ENCODE data around the gene PPL.
A peak's percentile ranks its signal among the peaks of the same experiment; 100 is the strongest.

The PPL gene

DNA sequence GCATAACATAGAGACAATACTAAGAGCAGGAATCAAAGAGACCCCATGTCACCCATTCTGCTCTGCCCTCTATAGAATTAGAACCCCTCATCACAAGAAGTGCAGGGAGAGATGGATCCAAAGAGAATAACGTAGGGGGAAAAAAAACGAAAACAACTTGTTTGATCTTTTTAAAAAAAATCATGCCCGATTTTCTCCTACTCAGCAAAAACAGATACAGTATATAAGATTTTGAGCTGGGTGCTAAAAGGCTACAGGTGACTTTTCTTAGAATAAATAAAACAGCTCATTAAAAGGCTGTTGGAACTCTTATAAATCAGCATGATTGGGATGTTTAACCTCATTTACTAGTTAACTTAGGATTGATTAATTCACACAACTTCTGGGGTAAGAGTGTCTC, 72.2 kb downstream of the PPL start:
- TF ChIP-seq, protein P1, sequence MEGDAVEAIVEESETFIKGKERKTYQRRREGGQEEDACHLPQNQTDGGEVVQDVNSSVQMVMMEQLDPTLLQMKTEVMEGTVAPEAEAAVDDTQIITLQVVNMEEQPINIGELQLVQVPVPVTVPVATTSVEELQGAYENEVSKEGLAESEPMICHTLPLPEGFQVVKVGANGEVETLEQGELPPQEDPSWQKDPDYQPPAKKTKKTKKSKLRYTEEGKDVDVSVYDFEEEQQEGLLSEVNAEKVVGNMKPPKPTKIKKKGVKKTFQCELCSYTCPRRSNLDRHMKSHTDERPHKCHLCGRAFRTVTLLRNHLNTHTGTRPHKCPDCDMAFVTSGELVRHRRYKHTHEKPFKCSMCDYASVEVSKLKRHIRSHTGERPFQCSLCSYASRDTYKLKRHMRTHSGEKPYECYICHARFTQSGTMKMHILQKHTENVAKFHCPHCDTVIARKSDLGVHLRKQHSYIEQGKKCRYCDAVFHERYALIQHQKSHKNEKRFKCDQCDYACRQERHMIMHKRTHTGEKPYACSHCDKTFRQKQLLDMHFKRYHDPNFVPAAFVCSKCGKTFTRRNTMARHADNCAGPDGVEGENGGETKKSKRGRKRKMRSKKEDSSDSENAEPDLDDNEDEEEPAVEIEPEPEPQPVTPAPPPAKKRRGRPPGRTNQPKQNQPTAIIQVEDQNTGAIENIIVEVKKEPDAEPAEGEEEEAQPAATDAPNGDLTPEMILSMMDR (IDR thresholded peaks at IDR 0.05; ENCODE audit: insufficient read depth, low read depth, low read length, missing control alignments), result no peak
- no peak overlapping the region for H3K4me3 ChIP-seq (ENCODE audit: low read length)
- no peak for DNase-seq (ENCODE audit: low read depth)

DNA sequence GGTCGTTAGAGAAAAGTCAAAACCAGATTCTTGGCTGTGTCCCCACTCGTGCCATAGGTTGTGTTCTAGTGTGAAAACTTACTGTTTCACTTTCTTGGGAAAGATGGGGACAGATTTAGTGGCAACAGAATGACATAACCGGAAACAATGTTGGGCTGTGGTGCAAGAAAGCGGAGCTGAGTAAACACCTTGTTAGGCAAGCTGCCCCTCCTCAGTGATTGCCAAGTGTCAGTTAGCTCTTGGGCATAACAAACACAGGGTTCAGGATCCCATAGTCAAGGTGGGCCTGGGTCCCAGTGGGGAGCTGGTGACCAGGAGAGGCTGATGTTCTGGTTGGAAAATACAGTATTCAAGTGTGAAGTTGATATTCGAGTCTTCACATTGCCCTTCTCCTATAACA, 74.3 kb downstream of the PPL start:
- DNase-seq (ENCODE audit: low read depth), result peak; percentile 67
- TF ChIP-seq, protein P1 (IDR thresholded peaks at IDR 0.05; ENCODE audit: insufficient read depth, low read depth, low read length, missing control alignments), result no peak
- no peak overlapping the region for H3K4me3 ChIP-seq (ENCODE audit: low read length)

DNA sequence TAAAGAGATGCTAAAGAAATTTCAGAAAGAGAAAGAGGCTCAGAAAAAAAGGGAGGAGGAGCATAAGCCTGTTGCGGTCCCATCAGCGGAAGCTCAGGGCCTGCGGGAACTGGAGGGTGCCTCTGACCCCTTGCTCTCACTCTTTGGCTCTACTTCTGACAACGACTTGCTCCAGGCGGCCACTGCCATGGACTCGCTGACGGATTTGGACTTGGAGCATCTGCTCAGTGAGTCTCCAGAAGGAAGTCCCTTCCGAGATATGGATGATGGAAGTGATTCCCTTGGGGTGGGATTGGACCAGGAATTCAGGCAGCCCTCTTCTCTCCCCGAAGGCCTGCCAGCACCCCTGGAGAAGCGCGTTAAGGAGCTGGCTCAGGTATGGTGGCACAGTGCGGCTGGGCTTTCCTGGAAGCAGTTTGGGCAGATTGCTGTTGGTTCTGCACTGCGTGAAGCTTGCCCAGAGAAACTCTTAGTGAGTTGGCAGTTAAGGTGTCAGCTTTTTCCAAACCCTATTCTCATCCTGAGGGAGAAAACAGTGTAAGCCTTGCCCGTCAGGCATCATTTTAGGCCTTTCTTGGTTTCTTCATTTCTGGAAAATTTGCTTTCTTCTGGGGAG, 76.1 kb downstream of the PPL start:
- TF ChIP-seq, protein P1 (IDR thresholded peaks at IDR 0.05; ENCODE audit: insufficient read depth, low read depth, low read length, missing control alignments), result no peak
- DNase-seq (ENCODE audit: low read depth), result no peak
- H3K4me3 ChIP-seq (ENCODE audit: low read length), result no peak overlapping the region

DNA sequence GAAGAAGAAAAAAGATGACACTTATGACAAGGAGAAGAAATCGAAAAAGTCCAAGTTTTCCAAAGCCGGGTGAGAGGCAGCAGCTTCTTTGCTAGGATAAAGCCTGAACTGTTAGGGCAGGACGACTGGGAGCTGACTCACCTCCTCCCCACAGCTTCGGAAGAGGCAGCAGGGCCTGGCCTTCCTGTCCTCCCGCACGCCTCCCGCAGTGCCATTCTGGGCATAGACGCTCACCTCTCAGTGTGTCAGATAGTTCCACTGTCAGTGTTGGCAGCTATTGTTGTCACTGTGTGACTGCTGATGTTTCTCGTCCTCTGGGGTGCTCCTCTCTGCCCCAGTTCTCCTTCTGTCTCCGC, 77.1 kb downstream of the PPL start:
- H3K4me3 ChIP-seq (ENCODE audit: low read length), result no peak overlapping the region
- peak; percentile 71 for DNase-seq (ENCODE audit: low read depth)
- TF ChIP-seq, protein P1 (IDR thresholded peaks at IDR 0.05; ENCODE audit: insufficient read depth, low read depth, low read length, missing control alignments), result no peak

DNA sequence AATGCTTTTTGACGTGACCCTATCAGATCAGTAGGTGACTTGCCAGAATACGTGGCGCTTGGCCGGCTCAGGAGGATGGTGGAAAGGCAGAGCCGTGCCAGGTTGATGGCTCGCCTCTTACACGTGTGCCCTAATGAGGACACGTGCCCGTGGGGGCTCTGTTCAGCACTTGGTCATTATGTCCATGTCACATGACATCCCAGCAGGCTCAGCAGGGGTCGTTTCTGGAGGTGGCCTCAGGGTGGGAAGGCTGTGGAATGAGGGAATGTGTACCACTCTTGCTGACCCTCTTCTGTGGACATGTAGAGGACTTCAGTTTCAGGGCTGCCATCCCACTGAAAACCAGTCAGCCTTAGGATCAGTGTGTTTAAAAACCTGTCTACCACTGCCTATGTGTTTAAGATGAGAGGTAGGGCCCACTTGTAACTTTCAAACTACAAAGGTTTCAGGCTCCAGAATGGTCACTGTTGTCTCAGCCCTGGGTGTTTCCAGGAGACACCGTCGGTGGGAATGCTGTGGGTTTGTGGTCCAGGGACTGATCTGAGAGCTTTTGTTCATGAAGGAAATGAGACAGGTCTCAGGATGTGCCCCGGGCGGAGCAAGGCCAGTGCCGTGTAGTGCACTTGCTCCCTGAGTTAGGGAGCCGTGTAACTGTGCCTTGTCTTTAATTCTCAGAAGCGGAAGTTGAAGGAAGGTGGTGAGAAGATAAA, 77.6 kb downstream of the PPL start:
- H3K4me3 ChIP-seq (ENCODE audit: low read length), result no peak overlapping the region
- peak; percentile 47 for DNase-seq (ENCODE audit: low read depth)
- TF ChIP-seq, protein P1 (IDR thresholded peaks at IDR 0.05; ENCODE audit: insufficient read depth, low read depth, low read length, missing control alignments), result no peak

DNA sequence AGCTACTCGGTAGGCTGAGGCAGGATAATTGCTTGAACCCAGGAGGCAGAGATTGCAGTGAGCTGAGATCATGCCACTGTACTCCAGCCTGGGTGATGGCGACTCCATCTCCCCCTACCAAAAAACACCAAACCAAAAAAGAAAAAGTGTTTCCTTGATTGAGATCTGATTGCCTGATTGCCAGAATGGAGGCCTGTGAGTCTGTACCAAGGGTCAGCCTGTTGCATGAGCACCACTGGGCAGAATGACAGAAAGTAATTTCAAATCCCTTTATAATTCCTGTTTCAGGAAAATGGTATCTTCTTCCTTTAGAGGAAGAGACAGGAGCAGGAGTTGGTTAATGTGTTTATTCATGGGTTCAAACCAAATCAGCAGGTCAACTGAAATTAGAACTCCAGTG, 81.1 kb downstream of the PPL start:
- no peak for DNase-seq (ENCODE audit: low read depth)
- TF ChIP-seq, protein P1 (IDR thresholded peaks at IDR 0.05; ENCODE audit: insufficient read depth, low read depth, low read length, missing control alignments), result no peak
- no peak overlapping the region for H3K4me3 ChIP-seq (ENCODE audit: low read length)

DNA sequence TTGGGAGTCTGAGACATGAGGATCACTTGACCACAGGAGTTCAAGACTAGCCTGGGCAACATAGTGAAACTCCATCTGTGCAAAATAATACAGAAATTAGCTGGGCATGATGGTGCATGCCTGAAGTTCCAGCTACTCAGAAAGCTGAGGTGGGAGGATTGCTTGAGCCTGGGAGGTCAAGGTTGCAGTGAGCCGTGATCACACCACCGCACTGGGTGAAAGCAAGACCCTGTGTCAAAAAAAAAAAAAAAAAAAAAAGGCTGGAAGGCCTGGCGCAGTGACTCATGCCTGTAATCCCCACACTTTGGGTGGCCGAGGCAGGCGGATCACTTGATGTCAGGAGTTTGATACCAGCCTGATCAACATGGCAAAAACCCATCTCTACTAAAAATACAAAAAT, 81.6 kb downstream of the PPL start:
- H3K4me3 ChIP-seq (ENCODE audit: low read length), result no peak overlapping the region
- DNase-seq (ENCODE audit: low read depth), result peak; percentile 24
- TF ChIP-seq, protein P1 (IDR thresholded peaks at IDR 0.05; ENCODE audit: insufficient read depth, low read depth, low read length, missing control alignments), result no peak
